ENCODE measurements around the gene TDRKH. TPM values are rescaled to one million over a fixed set of nuclear protein-coding genes. Genes with fewer than 3 reads are reported as not detected.
"Not testable (repeated sequence)": the region's sequence is repeated elsewhere in the genome, so short reads cannot be mapped to it uniquely, and the experiment has no call there.

The TDRKH gene
- total and polyA plus RNA-seq, 2 experiments from 2014 or later = 7.8 to 12.9 TPM

- peaks cover 8% of the 10 kb centered on the region for H3K27me3 ChIP-seq
- no peaks in the 10 kb centered on the region for H3K36me3 ChIP-seq
- no peaks in the 10 kb centered on the region for H3K9me3 ChIP-seq (ENCODE audit: low read depth)
- no peaks in the 10 kb centered on the region for H3K4me1 ChIP-seq (ENCODE audit: low read depth)
- DNase-seq (ENCODE audit: low read depth in 1 of 2, low spot score in 1 of 2) = no peak
- H3K4me3 ChIP-seq = no peak overlapping the region
- TF ChIP-seq CTCF (IDR thresholded peaks at IDR 0.05; ENCODE audit: low read depth, low read length) = no peak
- H3K27ac ChIP-seq = no peak overlapping the region
Measured at GRCh38 chr1:151737026-151737425, 53.3 kb downstream of the TDRKH start.

GRCh38 chr1:151733995-151734394, 56.3 kb downstream of the TDRKH start:
- not testable (repeated sequence) for H3K27me3 ChIP-seq; H3K9me3 ChIP-seq (ENCODE audit: low read depth); H3K4me1 ChIP-seq (ENCODE audit: low read depth); H3K36me3 ChIP-seq; H3K27ac ChIP-seq; H3K4me3 ChIP-seq; DNase-seq (ENCODE audit: low read depth in 1 of 2, low spot score in 1 of 2)

GRCh38 chr1:151733126-151733525, 57.2 kb downstream of the TDRKH start:
- no peak overlapping the region for H3K27ac ChIP-seq
- H3K4me3 ChIP-seq = no peak overlapping the region
- no peak for TF ChIP-seq CTCF (IDR thresholded peaks at IDR 0.05; ENCODE audit: low read depth, low read length)
- DNase-seq (ENCODE audit: low read depth in 1 of 2, low spot score in 1 of 2) = no peak
- H3K9me3 ChIP-seq (ENCODE audit: low read depth) = no peaks in the 10 kb centered on the region
- H3K27me3 ChIP-seq = no peaks in the 10 kb centered on the region
- H3K36me3 ChIP-seq = no peaks in the 10 kb centered on the region
- peaks cover 9% of the 10 kb centered on the region for H3K4me1 ChIP-seq (ENCODE audit: low read depth)

GRCh38 chr1:151729966-151730291, 60.4 kb downstream of the TDRKH start:
- Histone ChIP-seq H3K4me3 (no peak overlapping the region), H3K4me1 (ENCODE audit: low read depth) (peaks cover 10% of the 10 kb centered on the region), H3K9me3 (ENCODE audit: low read depth) (no peaks in the 10 kb centered on the region), H3K27me3 (no peaks in the 10 kb centered on the region), H3K27ac (no peak overlapping the region), H3K36me3 (no peaks in the 10 kb centered on the region)
- no peak for DNase-seq (ENCODE audit: low read depth in 1 of 2, low spot score in 1 of 2)
- TF ChIP-seq CTCF (IDR thresholded peaks at IDR 0.05; ENCODE audit: low read depth, low read length) = no peak

GRCh38 chr1:151729157-151729965, 60.9 kb downstream of the TDRKH start:
- H3K36me3 ChIP-seq = no peaks in the 10 kb centered on the region
- H3K4me1 ChIP-seq (ENCODE audit: low read depth) = peaks cover 10% of the 10 kb centered on the region
- peaks cover 3% of the 10 kb centered on the region for H3K27me3 ChIP-seq
- no peaks in the 10 kb centered on the region for H3K9me3 ChIP-seq (ENCODE audit: low read depth)
- H3K27ac ChIP-seq = no peak overlapping the region
- no peak overlapping the region for H3K4me3 ChIP-seq
- peak in 1 of 2 donors; percentile 17 for DNase-seq (ENCODE audit: low read depth in 1 of 2, low spot score in 1 of 2)
- TF ChIP-seq CTCF (IDR thresholded peaks at IDR 0.05; ENCODE audit: low read depth, low read length) = no peak

GRCh38 chr1:151728151-151729054, 61.9 kb downstream of the TDRKH start:
- peak; percentile 20 to 72 for DNase-seq (ENCODE audit: low read depth in 1 of 2, low spot score in 1 of 2)
- Histone ChIP-seq H3K36me3 (no peaks in the 10 kb centered on the region), H3K9me3 (ENCODE audit: low read depth) (no peaks in the 10 kb centered on the region), H3K27ac (no peak overlapping the region), H3K4me1 (ENCODE audit: low read depth) (peaks cover 10% of the 10 kb centered on the region), H3K27me3 (peaks cover 12% of the 10 kb centered on the region), H3K4me3 (no peak overlapping the region)
- no peak for TF ChIP-seq CTCF (IDR thresholded peaks at IDR 0.05; ENCODE audit: low read depth, low read length)
